Gastroesophageal sphincter (tissue), 3 donors: ENCODE results near the gene BACH2.

Experiments
- CTCF ChIP-seq, 4 experiments: fragments of 200-600 bp in 2 of 4; fragments of 450-650 bp in 2 of 4; sonication (generic) in 1 of 4; IDR thresholded peaks; one replicate each; pipeline ENCODE4 v1.5.1; 2017 to 2019; ENCODE audit warnings: antibody characterized with exemption in 4 of 4, mild to moderate bottlenecking in 2 of 4, moderate library complexity in 2 of 4
- EP300 ChIP-seq: sonication (generic); formaldehyde crosslinking; IDR thresholded peaks from one replicate; pipeline ENCODE4 v1.6.1; 2017; ENCODE audit warnings: antibody characterized with exemption, mild to moderate bottlenecking
- POLR2A ChIP-seq, 2 donors: fragments of 450-650 bp; IDR thresholded peaks; one replicate each; pipeline ENCODE4 v1.6.1; 2017; ENCODE audit warnings: antibody characterized with exemption in 2 of 2, mild to moderate bottlenecking in 2 of 2, moderate library complexity in 1 of 2
- POLR2AphosphoS5 ChIP-seq: sonication (generic); formaldehyde crosslinking; IDR thresholded peaks from one replicate; pipeline ENCODE4 v1.6.1; 2017; ENCODE audit warnings: antibody characterized with exemption

- TF ChIP-seq CTCF (IDR thresholded peaks at IDR 0.05) (no peak), POLR2AphosphoS5 (no peak), POLR2A (IDR thresholded peaks at IDR 0.05) (no peak), EP300 (no peak)
Measured at GRCh38 chr6:90033746-90034271, 262.8 kb downstream of the BACH2 start.
